Measurements from ENCODE around the gene CELA3B.
"Not testable (repeated sequence)": the region's sequence is repeated elsewhere in the genome, so short reads cannot be mapped to it uniquely, and the experiment has no call there.

- TF ChIP-seq POLR2A, POLR2AphosphoS5 (IDR thresholded peaks at IDR 0.05; ENCODE audit: low read depth, low read length): not testable (repeated sequence)
These were observed 17.9 kb downstream of the CELA3B start for GRCh38 chr1:21994716-21995115.

All from GM12892 (cell line).